Activated CD4-positive, alpha-beta T cell treated with anti-CD3 and anti-CD28 coated beads, Interleukin-2, Interleukin-4, amounts not matched to agents 100 ng/mL and 50 ng/mL, durations not matched to agents 16 hours and 8 hours (primary cell): Measurements from ENCODE around the gene SLC37A3.
"Not testable (repeated sequence)": the region's sequence is repeated elsewhere in the genome, so short reads cannot be mapped to it uniquely, and the experiment has no call there.

Experiments
- DNase-seq: peaks from one replicate; pipeline ENCODE4 v3.0.0-alpha.2; 2020; ENCODE audit warnings: low spot score

The SLC37A3 gene

DNA sequence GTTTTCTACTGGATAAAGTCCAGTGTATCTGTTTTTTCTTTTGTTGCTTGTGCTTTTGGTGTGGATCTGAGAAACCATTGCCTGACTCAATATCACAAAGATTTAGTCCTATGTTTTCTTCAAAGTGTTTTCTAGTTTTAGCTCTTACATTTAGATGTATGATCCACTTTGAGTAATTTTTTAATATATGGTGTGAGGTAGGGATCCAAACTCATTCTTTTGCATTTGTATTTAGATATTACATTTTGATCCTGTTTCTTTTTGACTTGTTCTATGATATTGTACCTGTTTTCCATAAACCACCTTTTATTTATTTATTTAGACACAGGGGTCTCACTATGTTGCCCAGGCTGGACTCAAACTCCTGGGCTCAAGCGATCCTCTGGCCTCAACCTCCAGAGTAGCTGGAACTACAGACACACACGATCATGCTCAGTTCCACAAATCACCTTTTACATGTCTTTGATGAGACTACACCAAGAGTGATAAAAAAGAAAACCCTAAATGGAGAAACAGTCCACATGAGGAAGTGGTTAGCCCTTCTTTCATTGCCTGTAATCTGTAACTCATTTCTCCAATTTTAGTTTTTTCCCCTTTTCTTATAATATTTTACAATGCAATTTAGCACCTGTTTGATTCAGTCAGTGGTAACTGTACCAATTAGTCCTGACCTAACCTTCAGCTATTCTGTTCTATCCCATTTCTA lies 86.0 kb downstream of the SLC37A3 start:
- DNase-seq: no peak

- not testable (repeated sequence) for DNase-seq
Measured at GRCh38 chr7:140311128-140311527, 87.2 kb downstream of the SLC37A3 start.

DNA sequence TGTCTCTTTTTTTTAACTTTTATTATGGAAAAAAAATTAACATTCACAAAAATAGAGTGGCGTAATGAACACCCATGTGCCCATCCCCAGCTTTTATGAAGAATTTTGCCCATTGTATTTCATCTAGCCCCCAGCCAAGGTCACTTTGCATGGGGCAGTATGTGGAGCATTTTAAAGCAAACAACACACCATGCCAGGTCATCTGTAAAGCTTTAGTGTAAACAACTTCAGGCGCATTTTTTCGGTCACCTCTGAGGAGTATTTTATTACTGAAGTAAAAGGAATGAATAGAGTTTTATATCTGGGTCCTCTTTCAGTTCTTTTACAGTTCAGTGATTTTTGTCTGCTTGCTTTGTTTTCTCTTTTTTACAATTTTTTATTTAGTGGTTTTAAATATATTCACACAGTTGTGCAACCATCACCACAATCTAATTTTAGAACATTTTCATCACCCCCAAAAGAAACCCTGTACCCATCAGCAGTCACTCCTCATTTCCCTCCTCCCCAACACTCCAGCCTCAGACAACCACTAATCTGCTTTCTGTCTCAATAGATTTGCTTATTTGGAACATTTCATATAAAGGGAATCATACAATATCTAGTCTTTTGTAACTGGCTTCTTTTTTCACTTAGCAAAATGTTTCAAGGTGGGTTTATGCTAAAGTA lies 87.9 kb downstream of the SLC37A3 start:
- no peak for DNase-seq

- no peak for DNase-seq
Measured at GRCh38 chr7:140308060-140308459, 90.3 kb downstream of the SLC37A3 start.

DNA sequence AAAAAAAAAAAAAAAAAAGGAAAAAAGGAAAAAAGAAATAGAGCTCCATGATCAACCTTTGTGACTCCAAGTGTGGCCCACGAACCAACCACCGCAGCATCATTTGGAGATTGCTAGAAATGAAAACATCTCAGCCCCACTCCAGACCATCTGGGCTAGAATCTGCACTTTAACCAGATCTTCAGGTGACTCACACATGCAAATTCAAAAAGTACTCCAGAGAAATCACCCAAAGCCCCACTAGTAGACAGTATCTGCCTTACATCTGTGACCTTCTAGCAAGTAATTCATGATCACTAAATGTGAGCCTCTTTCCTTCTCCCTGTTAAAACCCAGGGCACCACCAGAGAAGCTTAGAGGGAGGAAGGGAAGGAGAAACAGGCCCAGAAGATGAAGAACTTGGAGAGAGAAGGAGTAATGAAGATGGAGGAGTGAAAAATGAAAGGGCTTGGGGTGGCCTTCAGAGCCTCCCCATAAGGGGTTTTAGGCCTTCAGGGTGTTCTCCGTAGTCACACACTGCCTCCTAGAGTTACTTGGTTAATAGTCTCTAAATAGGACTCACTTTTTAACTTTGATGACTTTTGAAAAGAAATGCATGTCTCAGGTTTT lies 94.0 kb downstream of the SLC37A3 start:
- peak; percentile 56 for DNase-seq

- no peak for DNase-seq
Measured at GRCh38 chr7:140300243-140301136, 97.8 kb downstream of the SLC37A3 start.

DNA sequence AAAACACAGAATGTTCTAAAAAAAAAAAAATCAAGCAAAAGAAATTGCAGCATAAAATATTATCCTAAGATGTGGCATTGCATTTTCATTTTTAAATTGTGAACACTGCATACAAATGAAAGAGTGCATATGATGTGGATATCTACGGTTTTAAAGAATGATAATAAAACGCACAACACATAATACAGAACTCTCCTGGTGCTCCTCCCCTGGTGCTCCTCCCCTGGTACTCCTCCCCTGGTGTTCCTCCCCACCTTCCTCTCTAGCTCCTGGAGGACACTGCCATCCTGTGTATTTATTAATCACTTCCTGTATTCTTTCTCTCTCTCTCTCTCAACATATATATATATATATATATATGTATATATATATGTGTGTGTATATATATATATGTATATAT lies 100.1 kb downstream of the SLC37A3 start:
- no peak for DNase-seq

- DNase-seq: no peak
Measured at GRCh38 chr7:140297192-140297591, 101.1 kb downstream of the SLC37A3 start.

- DNase-seq: no peak
Measured at GRCh38 chr7:140295224-140295738, 103.0 kb downstream of the SLC37A3 start.

- DNase-seq: no peak
Measured at GRCh38 chr7:140294454-140294853, 103.9 kb downstream of the SLC37A3 start.

GRCh38 chr7:140292438-140292837 lies 105.9 kb downstream of the SLC37A3 start:
- DNase-seq: no peak

GRCh38 chr7:140289804-140290203 lies 108.5 kb downstream of the SLC37A3 start:
- DNase-seq: no peak

DNA sequence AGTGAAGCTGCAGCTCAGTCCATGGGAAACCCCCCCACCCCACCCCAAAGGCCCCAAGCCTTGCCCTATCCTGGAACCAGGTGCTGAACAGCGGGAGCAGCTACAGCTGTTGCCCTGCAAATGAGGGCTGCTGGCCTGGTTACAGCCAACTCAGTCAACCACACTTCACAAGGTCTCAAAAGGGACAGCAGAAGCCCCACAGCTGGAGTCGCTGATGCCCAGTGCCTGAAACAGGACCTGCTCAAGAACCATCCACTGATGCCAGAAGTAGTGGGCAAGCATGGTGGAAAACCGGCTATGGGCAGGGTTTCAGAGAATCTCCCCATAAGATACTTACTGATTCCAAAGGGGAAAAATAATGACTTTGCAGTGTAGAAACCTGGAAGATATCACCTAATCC lies 110.3 kb downstream of the SLC37A3 start:
- no peak for DNase-seq

GRCh38 chr7:140285938-140286337 lies 112.4 kb downstream of the SLC37A3 start:
- DNase-seq: no peak

DNA sequence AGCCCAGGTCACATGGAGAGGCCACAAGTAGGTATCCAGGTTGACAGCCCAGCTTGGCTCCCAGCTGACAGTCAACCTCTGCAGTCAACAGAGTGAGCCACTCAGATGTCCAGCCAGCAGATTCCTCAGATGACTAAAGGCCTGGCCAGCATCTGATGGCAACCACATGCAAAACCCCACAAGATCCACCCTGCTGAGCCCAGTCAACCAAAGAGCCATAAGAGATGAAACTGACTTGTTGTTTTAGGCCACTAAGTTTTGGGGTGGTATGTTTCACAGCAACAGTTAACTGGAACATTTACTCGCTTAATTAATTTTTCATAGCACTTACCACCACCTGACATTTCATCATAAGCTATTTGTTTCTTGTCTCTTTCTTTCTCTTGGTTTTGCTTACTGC lies 114.3 kb downstream of the SLC37A3 start:
- no peak for DNase-seq
